ENCODE measurements around the gene DAAM1.

The DAAM1 gene

DNA sequence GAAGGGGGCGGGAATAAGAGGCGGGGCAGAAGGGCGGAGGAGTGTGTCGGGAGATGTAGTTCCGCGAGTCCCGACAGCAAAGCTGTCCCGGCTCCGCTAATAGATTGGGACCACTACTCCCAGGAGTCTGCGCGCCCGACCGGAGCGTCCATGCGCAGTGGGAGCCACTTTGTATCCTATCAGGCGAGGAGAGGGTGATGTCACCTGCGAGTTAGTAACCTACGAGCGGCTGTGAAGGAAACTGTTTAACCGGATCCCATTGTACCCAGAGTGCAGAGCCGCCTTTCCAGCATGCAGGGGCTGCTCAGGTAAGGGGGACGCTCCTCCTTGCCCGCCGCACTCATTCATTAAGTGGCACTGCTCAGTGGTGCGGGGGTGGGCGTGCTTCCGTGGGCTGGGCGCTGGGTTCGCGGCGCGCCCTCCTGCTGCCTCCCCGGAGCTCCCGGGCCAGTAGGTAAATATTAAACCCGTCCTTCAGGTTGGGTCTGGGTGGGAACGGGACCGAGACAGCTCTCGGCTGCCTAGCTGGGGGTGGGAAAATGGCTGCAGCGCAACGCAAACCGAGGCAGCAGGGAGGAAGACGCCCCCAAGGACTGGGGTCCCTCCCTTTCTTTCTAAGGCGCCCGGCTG is at the start of gene DAAM1:
TSS of gene DAAM1 (plus strand) at position 207 of the 630 bp plus-strand sequence. CDS start 74,811 bp downstream, outside the sequence.
- Histone ChIP-seq H2AFZ (ENCODE audit: low read length) (peak within 1 kb of the TSS; percentile 98), H3K4me1 (ENCODE audit: insufficient read depth, low read length, poor library complexity, severe bottlenecking) (peaks cover 40% of the 10 kb centered on the region), H3F3A (ENCODE audit: low read depth) (no peaks in the 10 kb centered on the region), H4K20me1 (ENCODE audit: insufficient read depth, low read length, poor library complexity, severe bottlenecking) (peaks cover 13% of the 10 kb centered on the region), H3K9me3 (ENCODE audit: insufficient read depth, low read depth, low read length) (no peaks in the 10 kb centered on the region), H3K4me3 (ENCODE audit: low read length, poor library complexity, severe bottlenecking) (peak within 1 kb of the TSS; percentile 94), H3K27me3 (ENCODE audit: insufficient read depth, low read length, poor library complexity, severe bottlenecking) (no peaks in the 10 kb centered on the region), H3K36me3 (ENCODE audit: insufficient read depth, low read length) (no peaks in the 10 kb centered on the region), H3K79me2 (ENCODE audit: insufficient read depth, low read length) (peaks cover 18% of the 10 kb centered on the region; the same call in 1 of the 2 replicates), H3K9me2 (replicated peaks; ENCODE audit: low read depth, low read length) (no peaks in the 10 kb centered on the region), H3K9ac (ENCODE audit: low read depth, low read length, poor library complexity, severe bottlenecking) (peak within 1 kb of the TSS; percentile 77), H3K4me2 (ENCODE audit: low read depth, low read length, poor library complexity, severe bottlenecking) (peak within 1 kb of the TSS; percentile 99)
- TF ChIP-seq EZH2phosphoT487 (IDR thresholded peaks at IDR 0.05; ENCODE audit: borderline replicate concordance): no peak
- TF ChIP-seq, protein P1, sequence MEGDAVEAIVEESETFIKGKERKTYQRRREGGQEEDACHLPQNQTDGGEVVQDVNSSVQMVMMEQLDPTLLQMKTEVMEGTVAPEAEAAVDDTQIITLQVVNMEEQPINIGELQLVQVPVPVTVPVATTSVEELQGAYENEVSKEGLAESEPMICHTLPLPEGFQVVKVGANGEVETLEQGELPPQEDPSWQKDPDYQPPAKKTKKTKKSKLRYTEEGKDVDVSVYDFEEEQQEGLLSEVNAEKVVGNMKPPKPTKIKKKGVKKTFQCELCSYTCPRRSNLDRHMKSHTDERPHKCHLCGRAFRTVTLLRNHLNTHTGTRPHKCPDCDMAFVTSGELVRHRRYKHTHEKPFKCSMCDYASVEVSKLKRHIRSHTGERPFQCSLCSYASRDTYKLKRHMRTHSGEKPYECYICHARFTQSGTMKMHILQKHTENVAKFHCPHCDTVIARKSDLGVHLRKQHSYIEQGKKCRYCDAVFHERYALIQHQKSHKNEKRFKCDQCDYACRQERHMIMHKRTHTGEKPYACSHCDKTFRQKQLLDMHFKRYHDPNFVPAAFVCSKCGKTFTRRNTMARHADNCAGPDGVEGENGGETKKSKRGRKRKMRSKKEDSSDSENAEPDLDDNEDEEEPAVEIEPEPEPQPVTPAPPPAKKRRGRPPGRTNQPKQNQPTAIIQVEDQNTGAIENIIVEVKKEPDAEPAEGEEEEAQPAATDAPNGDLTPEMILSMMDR (conservative IDR thresholded peaks at IDR 0.05; ENCODE audit: low read length): no peak

DNA sequence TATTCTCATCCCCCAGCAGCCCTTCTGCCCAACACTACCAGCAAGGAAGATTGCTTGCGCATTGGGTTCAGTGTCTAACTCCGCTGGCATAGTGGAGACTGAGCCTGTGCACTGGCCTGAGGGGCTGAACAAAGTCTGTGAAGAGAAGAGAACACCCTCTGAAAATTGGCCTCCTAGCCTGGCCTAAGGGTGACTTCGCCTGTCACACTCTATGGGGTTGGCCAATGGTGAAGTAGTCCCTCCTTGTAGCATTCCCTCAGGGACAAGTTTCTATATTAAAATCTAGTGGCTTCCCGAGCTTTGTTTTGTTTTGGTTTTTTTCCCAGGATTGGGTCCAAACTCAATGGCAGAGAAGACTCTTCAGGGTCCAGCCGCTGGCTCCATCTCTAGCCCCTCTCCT is 49.1 kb upstream of the DAAM1 start:
- no peak overlapping the region for H3K9ac ChIP-seq (ENCODE audit: low read depth, low read length, poor library complexity, severe bottlenecking)
- no peak overlapping the region for H3K4me3 ChIP-seq (ENCODE audit: low read length, poor library complexity, severe bottlenecking)
- TF ChIP-seq EZH2phosphoT487 (IDR thresholded peaks at IDR 0.05; ENCODE audit: borderline replicate concordance): no peak
- TF ChIP-seq, protein P1 (conservative IDR thresholded peaks at IDR 0.05; ENCODE audit: low read length): no peak
- H3K27me3 ChIP-seq (ENCODE audit: insufficient read depth, low read length, poor library complexity, severe bottlenecking): no peaks in the 10 kb centered on the region
- H3K4me2 ChIP-seq (ENCODE audit: low read depth, low read length, poor library complexity, severe bottlenecking): no peak overlapping the region
- H3F3A ChIP-seq (ENCODE audit: low read depth): no peaks in the 10 kb centered on the region
- H4K20me1 ChIP-seq (ENCODE audit: insufficient read depth, low read length, poor library complexity, severe bottlenecking): no peaks in the 10 kb centered on the region
- H3K9me3 ChIP-seq (ENCODE audit: insufficient read depth, low read depth, low read length): no peaks in the 10 kb centered on the region
- no peaks in the 10 kb centered on the region for H3K79me2 ChIP-seq (ENCODE audit: insufficient read depth, low read length)
- H3K36me3 ChIP-seq (ENCODE audit: insufficient read depth, low read length): no peaks in the 10 kb centered on the region
- no peak overlapping the region for H2AFZ ChIP-seq (ENCODE audit: low read length)
- H3K4me1 ChIP-seq (ENCODE audit: insufficient read depth, low read length, poor library complexity, severe bottlenecking): no peaks in the 10 kb centered on the region
- H3K9me2 ChIP-seq (replicated peaks; ENCODE audit: low read depth, low read length): no peaks in the 10 kb centered on the region

DNA sequence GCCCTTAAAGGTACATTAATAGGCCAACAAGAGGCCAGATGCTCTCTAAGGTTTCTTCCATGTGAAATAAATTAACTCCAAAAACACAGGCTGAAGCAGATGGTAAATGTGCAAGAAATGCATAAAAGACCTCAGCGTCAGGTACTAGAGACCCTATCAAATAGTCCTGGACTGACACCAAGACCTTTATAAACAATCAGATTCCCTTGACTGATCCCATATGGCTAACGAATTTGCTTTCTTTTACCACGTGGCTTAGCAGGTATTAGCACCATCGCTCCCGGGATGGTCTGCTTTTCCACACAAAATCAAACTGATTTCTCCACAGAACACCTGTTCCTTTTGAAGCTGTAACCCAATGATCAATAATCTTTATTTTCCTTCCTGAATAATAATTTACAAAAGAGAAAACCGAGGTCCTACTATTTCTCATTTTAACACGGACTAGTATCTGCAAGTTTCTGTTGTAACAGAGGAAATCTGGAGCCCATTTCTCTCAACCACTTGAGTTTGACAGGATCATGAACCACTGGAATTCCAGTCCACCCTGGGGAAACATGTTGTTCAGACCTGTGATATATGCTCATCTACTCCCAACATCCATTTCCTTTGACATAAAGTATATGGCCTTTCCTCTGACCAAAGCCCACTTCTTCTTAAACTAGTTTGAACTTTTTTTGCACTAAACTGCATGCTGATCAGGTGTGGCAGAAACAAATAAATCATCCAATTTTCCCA is 48.2 kb upstream of the DAAM1 start:
- Histone ChIP-seq H2AFZ (ENCODE audit: low read length) (no peak overlapping the region), H3K4me2 (ENCODE audit: low read depth, low read length, poor library complexity, severe bottlenecking) (no peak overlapping the region), H3K79me2 (ENCODE audit: insufficient read depth, low read length) (no peaks in the 10 kb centered on the region), H3K9ac (ENCODE audit: low read depth, low read length, poor library complexity, severe bottlenecking) (no peak overlapping the region), H3K27me3 (ENCODE audit: insufficient read depth, low read length, poor library complexity, severe bottlenecking) (no peaks in the 10 kb centered on the region), H3K9me2 (replicated peaks; ENCODE audit: low read depth, low read length) (no peaks in the 10 kb centered on the region), H3F3A (ENCODE audit: low read depth) (no peaks in the 10 kb centered on the region), H4K20me1 (ENCODE audit: insufficient read depth, low read length, poor library complexity, severe bottlenecking) (no peaks in the 10 kb centered on the region), H3K4me3 (ENCODE audit: low read length, poor library complexity, severe bottlenecking) (no peak overlapping the region), H3K4me1 (ENCODE audit: insufficient read depth, low read length, poor library complexity, severe bottlenecking) (no peaks in the 10 kb centered on the region), H3K36me3 (ENCODE audit: insufficient read depth, low read length) (no peaks in the 10 kb centered on the region), H3K9me3 (ENCODE audit: insufficient read depth, low read depth, low read length) (no peaks in the 10 kb centered on the region)
- no peak for TF ChIP-seq EZH2phosphoT487 (IDR thresholded peaks at IDR 0.05; ENCODE audit: borderline replicate concordance)
- TF ChIP-seq, protein P1 (conservative IDR thresholded peaks at IDR 0.05; ENCODE audit: low read length): no peak
